ENCODE data around the gene NRCAM.

The NRCAM gene

DNA sequence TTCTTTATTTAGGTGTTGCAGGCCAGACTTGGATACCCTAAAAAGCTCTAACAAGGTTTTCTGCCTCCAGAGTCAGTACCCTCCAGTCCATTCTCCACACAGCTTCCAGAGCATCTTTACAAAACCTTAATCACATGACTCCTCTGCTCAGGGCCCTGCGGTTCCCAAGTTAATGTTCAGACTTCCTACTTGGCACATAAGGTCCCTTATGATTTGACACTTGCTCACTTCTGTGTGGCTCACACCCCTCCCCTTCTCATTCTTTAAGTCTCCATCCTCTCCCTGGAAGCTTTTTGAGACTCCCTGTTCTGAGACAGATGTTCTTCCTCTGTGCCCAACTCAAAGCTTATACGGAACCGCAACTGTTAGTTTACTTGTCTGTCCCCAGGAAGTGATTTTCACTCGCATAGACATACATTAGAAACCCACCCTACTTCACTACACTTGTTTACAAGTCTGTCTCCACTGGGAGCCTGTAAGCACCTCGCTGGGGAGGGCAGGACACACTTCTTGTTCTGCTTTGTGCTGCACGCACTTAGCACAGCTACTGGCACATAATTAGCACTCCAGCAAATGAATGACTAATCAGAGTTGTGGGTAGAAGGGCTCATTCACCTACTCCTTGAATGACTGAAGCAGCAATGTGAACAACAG lies 171.8 kb downstream of the NRCAM start:
- no peak overlapping the region for H4K8ac ChIP-seq (ENCODE audit: low read depth, low read length)
- H3K23ac ChIP-seq (ENCODE audit: low read length), result no peak overlapping the region
- H3K27ac ChIP-seq (ENCODE audit: low read depth, low read length), result no peak overlapping the region
- no peak overlapping the region for H4K5ac ChIP-seq (ENCODE audit: low read length)
- no peaks in the 10 kb centered on the region for H3K79me2 ChIP-seq (ENCODE audit: control insufficient read depth, insufficient read depth, low read length)
- H3K4ac ChIP-seq (ENCODE audit: low read depth, low read length), result no peak overlapping the region
- no peak overlapping the region for H3K4me2 ChIP-seq (ENCODE audit: low read length)
- no peak overlapping the region for H2BK15ac ChIP-seq (replicated peaks; ENCODE audit: low read depth)
- no peaks in the 10 kb centered on the region for H3K4me1 ChIP-seq (ENCODE audit: control insufficient read depth, low read depth, low read length)
- H3K56ac ChIP-seq (ENCODE audit: low read length), result no peak overlapping the region
- H3K9ac ChIP-seq (ENCODE audit: low read length), result no peak overlapping the region
- H3K79me1 ChIP-seq (ENCODE audit: low read length), result no peaks in the 10 kb centered on the region
- H3K4me3 ChIP-seq (ENCODE audit: low read length), result no peak overlapping the region
- no peak overlapping the region for H2AK5ac ChIP-seq (ENCODE audit: low read length)
- no peak for DNase-seq
- WGBS (ENCODE audit: extremely low coverage, insufficient coverage, low lambda C conversion rate), result no CpG with 5 or more reads among the region's 6 CpGs
- no peaks in the 10 kb centered on the region for H3K27me3 ChIP-seq (ENCODE audit: insufficient read depth, low read length, poor library complexity)
- H3K18ac ChIP-seq (ENCODE audit: low read length), result no peak overlapping the region
- no peak overlapping the region for H2BK120ac ChIP-seq (ENCODE audit: low read depth, low read length)
- no peaks in the 10 kb centered on the region for H3K36me3 ChIP-seq (ENCODE audit: control insufficient read depth, insufficient read depth, low read length)
- no peak overlapping the region for H2BK5ac ChIP-seq (ENCODE audit: low read length)

DNA sequence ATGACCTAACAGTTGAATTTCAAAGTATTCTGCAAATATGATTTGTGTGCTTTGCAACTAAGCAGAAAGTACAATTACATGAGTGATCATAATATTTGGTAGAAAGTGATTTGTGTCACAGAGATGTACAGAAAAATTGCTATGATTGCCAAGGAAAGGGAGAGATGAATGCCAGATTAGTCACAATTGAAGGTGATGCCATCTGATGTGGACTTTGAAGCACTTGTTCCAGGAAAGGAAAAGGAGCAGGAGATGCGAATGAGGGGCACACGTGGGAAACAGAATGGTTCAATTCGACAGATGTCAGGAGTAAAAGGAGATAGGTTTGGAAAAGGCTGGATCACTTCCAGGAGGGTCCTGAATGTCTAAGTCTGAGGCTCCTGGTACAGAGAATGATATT lies 173.0 kb downstream of the NRCAM start:
- Histone ChIP-seq H3K4me2 (ENCODE audit: low read length) (no peak overlapping the region), H3K4ac (ENCODE audit: low read depth, low read length) (no peak overlapping the region), H2AK5ac (ENCODE audit: low read length) (no peak overlapping the region), H3K4me1 (ENCODE audit: control insufficient read depth, low read depth, low read length) (no peaks in the 10 kb centered on the region), H3K36me3 (ENCODE audit: control insufficient read depth, insufficient read depth, low read length) (no peaks in the 10 kb centered on the region), H3K23ac (ENCODE audit: low read length) (no peak overlapping the region), H3K27ac (ENCODE audit: low read depth, low read length) (no peak overlapping the region), H3K56ac (ENCODE audit: low read length) (no peak overlapping the region), H3K79me2 (ENCODE audit: control insufficient read depth, insufficient read depth, low read length) (no peaks in the 10 kb centered on the region), H3K4me3 (ENCODE audit: low read length) (no peak overlapping the region), H2BK5ac (ENCODE audit: low read length) (no peak overlapping the region), H2BK15ac (replicated peaks; ENCODE audit: low read depth) (no peak overlapping the region), H3K79me1 (ENCODE audit: low read length) (no peaks in the 10 kb centered on the region), H3K27me3 (ENCODE audit: insufficient read depth, low read length, poor library complexity) (no peaks in the 10 kb centered on the region), H2BK120ac (ENCODE audit: low read depth, low read length) (no peak overlapping the region), H3K18ac (ENCODE audit: low read length) (no peak overlapping the region), H4K8ac (ENCODE audit: low read depth, low read length) (no peak overlapping the region), H3K9ac (ENCODE audit: low read length) (no peak overlapping the region), H4K5ac (ENCODE audit: low read length) (no peak overlapping the region)
- WGBS (ENCODE audit: extremely low coverage, insufficient coverage, low lambda C conversion rate), result no CpG with 5 or more reads among the region's 3 CpGs
- no peak for DNase-seq

DNA sequence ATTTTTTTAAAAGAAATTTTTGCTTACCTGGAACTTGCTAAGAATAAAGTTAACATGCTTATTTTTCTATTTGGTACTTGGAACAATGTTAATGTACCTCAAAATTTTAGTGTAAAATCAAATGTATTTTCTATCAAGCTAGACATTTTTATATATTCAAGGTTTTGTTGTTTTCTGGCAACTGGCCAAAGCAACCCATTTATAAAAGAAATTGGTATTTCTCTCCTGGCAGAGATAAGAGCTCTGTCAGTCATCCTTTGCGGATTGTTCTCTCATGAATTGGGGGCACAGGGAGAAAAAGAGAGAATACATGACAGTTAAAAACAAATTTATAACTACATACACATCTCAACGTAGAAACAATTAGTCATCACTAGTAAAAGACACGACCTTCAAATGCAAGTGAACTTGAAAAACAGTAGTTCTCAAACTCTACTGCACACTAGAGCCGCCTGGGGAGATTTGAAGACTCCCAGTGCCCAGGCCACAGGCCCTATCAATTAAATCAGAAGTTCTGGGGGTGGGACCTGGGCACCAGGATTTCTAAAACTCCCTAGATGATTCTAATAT lies 173.7 kb downstream of the NRCAM start:
- no peak overlapping the region for H3K56ac ChIP-seq (ENCODE audit: low read length)
- no peak overlapping the region for H3K9ac ChIP-seq (ENCODE audit: low read length)
- H3K18ac ChIP-seq (ENCODE audit: low read length), result no peak overlapping the region
- no peaks in the 10 kb centered on the region for H3K4me1 ChIP-seq (ENCODE audit: control insufficient read depth, low read depth, low read length)
- no peak overlapping the region for H3K4ac ChIP-seq (ENCODE audit: low read depth, low read length)
- no peak overlapping the region for H3K27ac ChIP-seq (ENCODE audit: low read depth, low read length)
- no peak overlapping the region for H2BK120ac ChIP-seq (ENCODE audit: low read depth, low read length)
- H2BK15ac ChIP-seq (replicated peaks; ENCODE audit: low read depth), result no peak overlapping the region
- WGBS (ENCODE audit: extremely low coverage, insufficient coverage, low lambda C conversion rate), result no CpG with 5 or more reads among the region's 4 CpGs
- no peak overlapping the region for H2BK5ac ChIP-seq (ENCODE audit: low read length)
- no peak overlapping the region for H4K5ac ChIP-seq (ENCODE audit: low read length)
- H3K4me2 ChIP-seq (ENCODE audit: low read length), result no peak overlapping the region
- no peaks in the 10 kb centered on the region for H3K36me3 ChIP-seq (ENCODE audit: control insufficient read depth, insufficient read depth, low read length)
- H2AK5ac ChIP-seq (ENCODE audit: low read length), result no peak overlapping the region
- no peak overlapping the region for H3K23ac ChIP-seq (ENCODE audit: low read length)
- DNase-seq, result no peak
- H4K8ac ChIP-seq (ENCODE audit: low read depth, low read length), result no peak overlapping the region
- no peaks in the 10 kb centered on the region for H3K79me1 ChIP-seq (ENCODE audit: low read length)
- no peaks in the 10 kb centered on the region for H3K79me2 ChIP-seq (ENCODE audit: control insufficient read depth, insufficient read depth, low read length)
- H3K27me3 ChIP-seq (ENCODE audit: insufficient read depth, low read length, poor library complexity), result no peaks in the 10 kb centered on the region
- no peak overlapping the region for H3K4me3 ChIP-seq (ENCODE audit: low read length)

DNA sequence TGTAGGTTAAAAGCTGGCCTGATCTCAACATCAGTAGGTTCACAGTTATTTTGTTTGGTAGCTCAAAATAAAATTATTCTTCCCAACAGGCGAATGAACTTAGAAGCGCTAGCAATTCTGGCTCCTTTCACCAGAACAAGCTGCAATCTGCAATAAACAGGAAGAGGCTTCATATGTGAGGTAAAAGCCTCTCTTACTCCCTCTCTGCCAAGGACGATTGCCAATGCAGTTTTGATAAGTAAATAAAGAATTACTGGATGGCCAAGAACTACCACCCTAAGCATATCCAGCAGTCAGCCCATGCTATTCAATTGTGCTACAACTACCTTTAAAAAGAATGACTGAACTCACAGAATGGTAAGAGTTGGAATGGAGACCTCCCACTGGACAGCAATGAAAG lies 176.1 kb downstream of the NRCAM start:
- Histone ChIP-seq H2AK5ac (ENCODE audit: low read length) (no peak overlapping the region), H3K4me3 (ENCODE audit: low read length) (no peak overlapping the region), H2BK120ac (ENCODE audit: low read depth, low read length) (no peak overlapping the region), H3K27me3 (ENCODE audit: insufficient read depth, low read length, poor library complexity) (no peaks in the 10 kb centered on the region), H3K36me3 (ENCODE audit: control insufficient read depth, insufficient read depth, low read length) (no peaks in the 10 kb centered on the region), H3K4me1 (ENCODE audit: control insufficient read depth, low read depth, low read length) (no peaks in the 10 kb centered on the region), H3K56ac (ENCODE audit: low read length) (no peak overlapping the region), H3K27ac (ENCODE audit: low read depth, low read length) (no peak overlapping the region), H3K79me1 (ENCODE audit: low read length) (no peaks in the 10 kb centered on the region), H3K4me2 (ENCODE audit: low read length) (no peak overlapping the region), H3K4ac (ENCODE audit: low read depth, low read length) (no peak overlapping the region), H2BK5ac (ENCODE audit: low read length) (no peak overlapping the region), H3K79me2 (ENCODE audit: control insufficient read depth, insufficient read depth, low read length) (no peaks in the 10 kb centered on the region), H3K18ac (ENCODE audit: low read length) (no peak overlapping the region), H3K23ac (ENCODE audit: low read length) (no peak overlapping the region), H4K8ac (ENCODE audit: low read depth, low read length) (no peak overlapping the region), H3K9ac (ENCODE audit: low read length) (no peak overlapping the region), H4K5ac (ENCODE audit: low read length) (no peak overlapping the region), H2BK15ac (replicated peaks; ENCODE audit: low read depth) (no peak overlapping the region)
- no CpG with 5 or more reads among the region's 3 CpGs for WGBS (ENCODE audit: extremely low coverage, insufficient coverage, low lambda C conversion rate)
- no peak for DNase-seq

DNA sequence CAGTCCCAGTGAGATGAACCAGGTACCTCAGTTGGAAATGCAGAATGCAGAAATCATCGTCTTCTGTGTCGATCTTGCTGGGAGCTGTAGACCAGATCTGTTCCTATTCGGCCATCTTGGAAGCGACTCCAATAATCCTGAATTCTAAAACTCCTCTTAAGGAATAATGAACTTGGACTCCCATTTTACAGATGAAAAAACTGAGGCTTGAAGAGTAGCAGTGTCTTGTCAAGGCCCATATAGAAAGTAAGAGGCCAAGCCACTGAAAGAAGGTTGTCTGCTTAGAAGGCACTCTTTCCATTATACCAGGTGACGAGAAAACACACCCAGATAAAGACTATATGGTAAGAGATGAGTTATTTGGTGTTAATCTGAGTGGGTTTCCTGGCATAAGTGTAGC lies 177.5 kb downstream of the NRCAM start:
- H3K18ac ChIP-seq (ENCODE audit: low read length), result no peak overlapping the region
- no peak overlapping the region for H2BK120ac ChIP-seq (ENCODE audit: low read depth, low read length)
- H3K4ac ChIP-seq (ENCODE audit: low read depth, low read length), result no peak overlapping the region
- no CpG with 5 or more reads among the region's 5 CpGs for WGBS (ENCODE audit: extremely low coverage, insufficient coverage, low lambda C conversion rate)
- H3K4me1 ChIP-seq (ENCODE audit: control insufficient read depth, low read depth, low read length), result no peaks in the 10 kb centered on the region
- no peak overlapping the region for H3K56ac ChIP-seq (ENCODE audit: low read length)
- no peaks in the 10 kb centered on the region for H3K27me3 ChIP-seq (ENCODE audit: insufficient read depth, low read length, poor library complexity)
- H3K4me2 ChIP-seq (ENCODE audit: low read length), result no peak overlapping the region
- no peak overlapping the region for H2BK5ac ChIP-seq (ENCODE audit: low read length)
- no peak overlapping the region for H4K8ac ChIP-seq (ENCODE audit: low read depth, low read length)
- H2BK15ac ChIP-seq (replicated peaks; ENCODE audit: low read depth), result no peak overlapping the region
- no peak overlapping the region for H2AK5ac ChIP-seq (ENCODE audit: low read length)
- H3K79me2 ChIP-seq (ENCODE audit: control insufficient read depth, insufficient read depth, low read length), result no peaks in the 10 kb centered on the region
- H3K4me3 ChIP-seq (ENCODE audit: low read length), result no peak overlapping the region
- no peak overlapping the region for H3K9ac ChIP-seq (ENCODE audit: low read length)
- no peak overlapping the region for H3K27ac ChIP-seq (ENCODE audit: low read depth, low read length)
- H3K79me1 ChIP-seq (ENCODE audit: low read length), result no peaks in the 10 kb centered on the region
- no peak for DNase-seq
- no peak overlapping the region for H3K23ac ChIP-seq (ENCODE audit: low read length)
- no peaks in the 10 kb centered on the region for H3K36me3 ChIP-seq (ENCODE audit: control insufficient read depth, insufficient read depth, low read length)
- no peak overlapping the region for H4K5ac ChIP-seq (ENCODE audit: low read length)

DNA sequence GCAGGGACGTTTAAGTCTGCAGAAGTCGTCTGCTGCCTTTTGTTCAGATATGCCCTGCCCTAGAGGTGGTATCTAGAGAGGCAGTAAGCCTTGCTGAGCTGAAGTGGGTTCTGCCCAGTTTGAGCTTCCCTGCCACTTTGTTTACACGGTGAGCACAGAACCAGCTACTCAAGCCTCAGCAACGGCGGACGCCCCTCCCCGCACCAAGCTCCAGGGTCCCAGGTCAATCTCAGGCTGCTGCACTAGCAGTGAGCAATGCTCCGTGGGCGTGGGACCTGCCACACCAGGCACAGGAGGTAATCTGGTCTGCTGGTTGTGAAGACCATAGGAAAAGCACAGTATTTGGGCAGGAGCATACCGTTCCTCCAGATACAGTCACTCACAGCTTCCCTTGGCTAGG lies 178.0 kb downstream of the NRCAM start:
- H3K56ac ChIP-seq (ENCODE audit: low read length), result no peak overlapping the region
- no peaks in the 10 kb centered on the region for H3K36me3 ChIP-seq (ENCODE audit: control insufficient read depth, insufficient read depth, low read length)
- no peak overlapping the region for H3K27ac ChIP-seq (ENCODE audit: low read depth, low read length)
- no peak overlapping the region for H3K4me3 ChIP-seq (ENCODE audit: low read length)
- H2BK5ac ChIP-seq (ENCODE audit: low read length), result no peak overlapping the region
- no peak overlapping the region for H3K9ac ChIP-seq (ENCODE audit: low read length)
- no peaks in the 10 kb centered on the region for H3K79me1 ChIP-seq (ENCODE audit: low read length)
- no peak overlapping the region for H4K8ac ChIP-seq (ENCODE audit: low read depth, low read length)
- H2BK15ac ChIP-seq (replicated peaks; ENCODE audit: low read depth), result no peak overlapping the region
- no peak overlapping the region for H3K23ac ChIP-seq (ENCODE audit: low read length)
- no peak for DNase-seq
- no peak overlapping the region for H2BK120ac ChIP-seq (ENCODE audit: low read depth, low read length)
- no peaks in the 10 kb centered on the region for H3K27me3 ChIP-seq (ENCODE audit: insufficient read depth, low read length, poor library complexity)
- H4K5ac ChIP-seq (ENCODE audit: low read length), result no peak overlapping the region
- H2AK5ac ChIP-seq (ENCODE audit: low read length), result no peak overlapping the region
- WGBS (ENCODE audit: extremely low coverage, insufficient coverage, low lambda C conversion rate), result no CpG with 5 or more reads among the region's 10 CpGs
- H3K4ac ChIP-seq (ENCODE audit: low read depth, low read length), result no peak overlapping the region
- no peak overlapping the region for H3K4me2 ChIP-seq (ENCODE audit: low read length)
- no peaks in the 10 kb centered on the region for H3K79me2 ChIP-seq (ENCODE audit: control insufficient read depth, insufficient read depth, low read length)
- H3K4me1 ChIP-seq (ENCODE audit: control insufficient read depth, low read depth, low read length), result no peaks in the 10 kb centered on the region
- H3K18ac ChIP-seq (ENCODE audit: low read length), result no peak overlapping the region
